ENCODE data around the gene MMP27.

DNA sequence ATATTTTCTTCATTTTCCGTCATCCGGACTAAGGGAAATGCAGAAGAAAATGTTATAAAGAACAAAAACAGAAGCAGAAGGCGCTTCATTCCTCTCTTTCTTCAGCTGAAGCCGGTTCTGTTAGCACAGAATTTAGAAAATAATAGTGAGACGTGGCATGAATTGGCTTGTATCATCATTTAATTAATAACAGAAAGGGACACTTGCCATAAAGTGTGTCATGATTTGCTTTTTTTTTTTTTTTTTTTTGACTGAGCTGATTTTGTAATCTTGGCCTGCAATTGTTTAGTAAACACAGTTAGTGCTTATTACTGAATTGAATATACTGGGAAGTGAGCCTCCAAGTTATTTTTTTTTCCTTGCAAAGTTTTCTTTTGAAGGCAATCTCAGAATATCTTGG, at the start of gene MMP27:
- TF ChIP-seq RAD21 (conservative IDR thresholded peaks at IDR 0.05) (no peak), SMC3 (conservative IDR thresholded peaks at IDR 0.05; ENCODE audit: poor library complexity) (no peak), POLR2AphosphoS5 (IDR thresholded peaks at IDR 0.05) (no peak), EP300 (conservative IDR thresholded peaks at IDR 0.05; ENCODE audit: poor library complexity, severe bottlenecking) (no peak), TAF1 (IDR thresholded peaks at IDR 0.05; ENCODE audit: low read depth) (no peak), EZH2 (IDR thresholded peaks at IDR 0.05; ENCODE audit: borderline replicate concordance, insufficient read depth, low read length, poor library complexity, severe bottlenecking) (no peak), MXI1 (conservative IDR thresholded peaks at IDR 0.05; ENCODE audit: poor library complexity, severe bottlenecking) (no peak)
- TF ChIP-seq, protein P1, sequence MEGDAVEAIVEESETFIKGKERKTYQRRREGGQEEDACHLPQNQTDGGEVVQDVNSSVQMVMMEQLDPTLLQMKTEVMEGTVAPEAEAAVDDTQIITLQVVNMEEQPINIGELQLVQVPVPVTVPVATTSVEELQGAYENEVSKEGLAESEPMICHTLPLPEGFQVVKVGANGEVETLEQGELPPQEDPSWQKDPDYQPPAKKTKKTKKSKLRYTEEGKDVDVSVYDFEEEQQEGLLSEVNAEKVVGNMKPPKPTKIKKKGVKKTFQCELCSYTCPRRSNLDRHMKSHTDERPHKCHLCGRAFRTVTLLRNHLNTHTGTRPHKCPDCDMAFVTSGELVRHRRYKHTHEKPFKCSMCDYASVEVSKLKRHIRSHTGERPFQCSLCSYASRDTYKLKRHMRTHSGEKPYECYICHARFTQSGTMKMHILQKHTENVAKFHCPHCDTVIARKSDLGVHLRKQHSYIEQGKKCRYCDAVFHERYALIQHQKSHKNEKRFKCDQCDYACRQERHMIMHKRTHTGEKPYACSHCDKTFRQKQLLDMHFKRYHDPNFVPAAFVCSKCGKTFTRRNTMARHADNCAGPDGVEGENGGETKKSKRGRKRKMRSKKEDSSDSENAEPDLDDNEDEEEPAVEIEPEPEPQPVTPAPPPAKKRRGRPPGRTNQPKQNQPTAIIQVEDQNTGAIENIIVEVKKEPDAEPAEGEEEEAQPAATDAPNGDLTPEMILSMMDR (IDR thresholded peaks at IDR 0.05; ENCODE audit: poor library complexity, severe bottlenecking): no peak
